GM12873 (cell line): ENCODE data around the gene AGTPBP1.

Experiments used
- TF ChIP-seq, protein P1 (sequence below): IDR thresholded peaks from 2 replicates; pipeline ENCODE4 v1.5.1; 2012; ENCODE audit warnings: low read depth, mild to moderate bottlenecking, moderate library complexity, low read length, control low read depth; ENCODE audit not compliant: insufficient read depth; ENCODE audit errors: missing control alignments

The AGTPBP1 gene

DNA sequence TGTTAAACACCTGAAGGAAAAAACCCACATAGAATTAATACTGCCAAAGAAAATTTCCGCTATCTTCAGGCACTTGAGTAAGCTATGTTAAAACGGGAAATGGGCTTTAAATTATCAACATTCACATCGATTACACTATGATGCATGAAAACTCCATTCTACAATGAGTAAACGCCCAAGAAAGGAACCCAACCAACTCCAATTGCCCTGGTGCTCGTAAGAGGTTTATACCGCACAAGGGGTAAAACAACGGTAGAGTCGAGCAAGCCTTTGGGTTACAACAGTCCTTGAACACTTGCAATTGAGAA lies 1.0 kb downstream of the AGTPBP1 start:
- TF ChIP-seq, protein P1, sequence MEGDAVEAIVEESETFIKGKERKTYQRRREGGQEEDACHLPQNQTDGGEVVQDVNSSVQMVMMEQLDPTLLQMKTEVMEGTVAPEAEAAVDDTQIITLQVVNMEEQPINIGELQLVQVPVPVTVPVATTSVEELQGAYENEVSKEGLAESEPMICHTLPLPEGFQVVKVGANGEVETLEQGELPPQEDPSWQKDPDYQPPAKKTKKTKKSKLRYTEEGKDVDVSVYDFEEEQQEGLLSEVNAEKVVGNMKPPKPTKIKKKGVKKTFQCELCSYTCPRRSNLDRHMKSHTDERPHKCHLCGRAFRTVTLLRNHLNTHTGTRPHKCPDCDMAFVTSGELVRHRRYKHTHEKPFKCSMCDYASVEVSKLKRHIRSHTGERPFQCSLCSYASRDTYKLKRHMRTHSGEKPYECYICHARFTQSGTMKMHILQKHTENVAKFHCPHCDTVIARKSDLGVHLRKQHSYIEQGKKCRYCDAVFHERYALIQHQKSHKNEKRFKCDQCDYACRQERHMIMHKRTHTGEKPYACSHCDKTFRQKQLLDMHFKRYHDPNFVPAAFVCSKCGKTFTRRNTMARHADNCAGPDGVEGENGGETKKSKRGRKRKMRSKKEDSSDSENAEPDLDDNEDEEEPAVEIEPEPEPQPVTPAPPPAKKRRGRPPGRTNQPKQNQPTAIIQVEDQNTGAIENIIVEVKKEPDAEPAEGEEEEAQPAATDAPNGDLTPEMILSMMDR, result no peak

DNA sequence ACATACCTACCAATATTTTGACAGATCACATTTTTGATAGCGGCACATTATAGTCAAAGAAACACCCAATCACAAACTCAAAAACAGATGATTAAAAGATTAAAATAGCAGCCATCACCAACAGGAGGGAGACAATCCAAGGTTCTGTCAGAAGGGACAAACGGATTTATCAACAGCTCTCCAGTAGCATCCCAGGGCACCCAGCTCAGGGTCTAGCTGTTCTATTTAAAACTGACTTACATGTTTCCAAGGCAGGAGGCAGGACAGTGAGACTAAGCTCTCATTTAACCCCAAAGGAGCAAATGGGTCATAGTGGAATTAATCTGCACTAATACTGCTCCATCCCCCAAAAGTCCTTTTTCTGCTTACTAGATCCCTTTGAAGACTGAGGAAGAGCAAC lies 3.2 kb downstream of the AGTPBP1 start:
- TF ChIP-seq, protein P1, result no peak

DNA sequence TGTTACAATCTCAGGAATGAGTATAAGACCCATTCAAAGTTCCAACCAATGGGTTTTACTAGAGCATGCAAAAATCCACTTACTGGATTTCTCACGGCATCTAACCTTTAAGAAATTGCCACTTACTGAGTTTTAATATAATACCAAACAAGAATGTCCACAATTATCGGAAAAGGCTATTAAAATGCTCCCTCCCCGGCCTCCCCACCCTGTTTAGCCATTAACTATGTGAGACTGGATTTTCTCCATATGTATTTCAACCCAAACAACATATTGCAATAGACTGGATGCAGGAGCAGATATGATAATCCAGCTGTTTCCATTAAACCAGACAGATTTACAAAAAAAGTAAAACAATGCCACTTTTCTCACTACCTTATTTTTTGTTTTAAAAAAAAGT lies 4.1 kb downstream of the AGTPBP1 start:
- TF ChIP-seq, protein P1, result no peak

DNA sequence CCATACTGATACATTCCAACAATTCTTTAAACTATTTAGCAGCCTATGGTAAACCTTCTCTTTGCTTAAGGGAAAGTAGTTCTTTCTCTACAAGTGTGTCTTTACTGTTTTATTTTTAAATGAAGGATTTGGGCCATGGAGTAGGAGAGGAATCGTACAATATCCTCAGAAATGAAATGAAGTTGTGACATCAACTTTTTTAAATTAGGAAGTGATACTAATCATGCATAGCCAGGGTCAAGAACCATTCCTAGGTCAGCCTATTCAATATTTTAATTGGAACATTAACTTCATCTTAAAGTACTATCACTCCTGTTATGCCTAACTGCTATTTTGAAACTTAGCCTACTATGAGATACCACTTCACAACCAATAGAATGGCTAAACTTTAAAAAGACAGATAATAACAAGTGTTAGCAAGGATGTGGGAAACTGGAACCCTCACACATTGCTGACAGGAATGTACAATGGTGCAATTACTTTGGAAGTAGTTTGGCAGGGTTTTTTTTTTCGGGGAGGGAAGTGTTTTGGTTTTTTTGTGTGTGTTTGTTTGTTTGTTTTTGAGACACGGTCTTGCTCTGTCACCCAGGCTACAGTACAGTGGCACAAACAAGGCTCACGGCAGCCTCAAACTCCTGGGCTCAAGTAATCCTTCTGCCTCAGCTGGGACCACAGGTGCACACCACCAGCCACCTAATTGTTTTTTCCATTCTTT lies 10.7 kb downstream of the AGTPBP1 start:
- TF ChIP-seq, protein P1, result no peak

DNA sequence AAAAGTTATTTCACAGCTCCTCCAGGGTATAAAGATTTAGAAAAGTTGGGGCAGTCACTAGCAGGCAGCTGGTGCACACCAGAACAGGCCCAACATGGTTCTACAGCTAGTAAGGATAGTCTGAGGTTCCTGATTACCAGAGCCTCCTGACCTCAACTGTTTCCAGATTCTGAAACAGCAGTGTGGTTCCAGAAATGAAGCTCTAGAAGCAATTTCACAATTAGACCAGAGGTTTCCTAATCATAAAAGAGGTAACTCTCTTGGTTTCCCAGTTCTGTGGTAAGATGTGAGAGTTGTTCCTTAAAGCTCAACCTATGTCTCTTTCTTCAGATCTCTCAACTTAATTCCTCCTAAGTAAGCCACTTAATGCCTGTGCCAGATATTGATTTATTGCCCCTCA lies 11.9 kb downstream of the AGTPBP1 start:
- TF ChIP-seq, protein P1, result no peak

DNA sequence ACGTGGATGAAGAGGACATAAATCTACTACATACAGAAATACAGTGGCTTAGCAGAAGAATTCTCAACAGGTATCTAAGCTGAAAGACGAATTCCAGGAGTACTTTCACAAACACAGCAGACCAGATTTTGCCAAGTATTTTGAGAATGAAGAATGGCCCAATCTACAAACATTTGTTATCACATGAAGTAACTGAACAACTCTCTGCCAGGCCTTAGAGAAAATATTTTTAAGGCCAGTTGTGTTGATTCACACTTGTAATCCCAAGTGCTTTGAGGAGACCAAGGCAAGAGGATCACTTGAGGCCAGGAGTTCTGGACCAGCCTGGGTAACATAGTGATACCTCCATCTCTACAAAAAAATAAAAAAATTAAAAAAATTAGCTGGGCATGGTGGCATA lies 14.3 kb downstream of the AGTPBP1 start:
- TF ChIP-seq, protein P1, result no peak

DNA sequence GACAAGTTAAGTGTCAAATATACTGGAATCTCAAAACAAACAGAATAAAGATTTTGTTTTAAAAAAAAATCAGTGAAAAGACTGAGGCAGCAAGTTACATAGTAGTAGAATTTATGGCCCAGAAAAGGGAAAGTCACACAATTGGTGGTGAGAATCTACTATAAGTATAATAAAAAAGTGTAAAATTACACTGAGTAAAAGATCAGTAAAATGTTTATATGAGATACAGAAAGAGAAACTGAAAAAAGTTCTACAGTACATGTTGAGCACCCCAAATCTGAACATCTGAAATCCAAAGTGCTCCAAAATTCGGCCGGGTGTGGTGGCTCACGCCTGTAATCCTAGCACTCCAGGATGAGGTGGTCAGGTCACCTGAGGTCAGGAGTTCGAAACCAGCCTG lies 15.0 kb downstream of the AGTPBP1 start:
- TF ChIP-seq, protein P1, result no peak
